Body of pancreas (tissue), 4 donors: ENCODE results near the gene RNF213. TPM values are rescaled to one million over a fixed set of nuclear protein-coding genes. Genes with fewer than 3 reads are reported as not detected.

Experiments used
- ATAC-seq: fragments of 150-250 bp; one replicate; pipeline ENCODE4 v1.9.1; 2016
- DNase-seq, 4 donors: peaks; one replicate each; pipeline ENCODE4 v3.0.0-alpha.2; 2019
- H3K27ac ChIP-seq, 4 donors: fragments of 200-600 bp; sonication (generic); 1 replicate in 3 of 4; 2 replicates in 1 of 4; pipeline versions ENCODE4 v1.5.1 to v1.6.1; 2016 to 2019; ENCODE audit warnings: mild to moderate bottlenecking in 1 of 4, mixed read lengths in 1 of 4, moderate library complexity in 1 of 4
- H3K27me3 ChIP-seq, 2 donors: fragments of 200-600 bp; sonication (generic); one replicate each; pipeline ENCODE4 v1.6.0; 2016; ENCODE audit warnings: mild to moderate bottlenecking in 1 of 2
- H3K36me3 ChIP-seq, 2 donors: fragments of 200-600 bp; sonication (generic); replicated peaks in 1 of 2; 2 replicates each; pipeline ENCODE4 v1.5.1; 2016; ENCODE audit warnings: low read depth in 2 of 2; ENCODE audit not compliant: insufficient read depth in 1 of 2
- H3K4me1 ChIP-seq: fragments of 200-600 bp; sonication (generic); one replicate; pipeline ENCODE4 v1.6.0; 2016
- H3K4me3 ChIP-seq, 2 donors: fragments of 200-600 bp; sonication (generic); 1 replicate in 1 of 2; 2 replicates in 1 of 2; pipeline ENCODE4 v1.5.1; 2016 to 2019
- H3K9me3 ChIP-seq, 3 donors: fragments of 200-600 bp; sonication (generic); 1 replicate in 2 of 3; 2 replicates in 1 of 3; pipeline ENCODE4 v1.5.1; 2016
- POLR2A ChIP-seq, 3 donors: fragments of 450-650 bp; IDR thresholded peaks; one replicate each; pipeline ENCODE4 v1.6.1; 2016; ENCODE audit warnings: antibody characterized with exemption in 3 of 3, mild to moderate bottlenecking in 2 of 3
- WGBS, 2 donors: methylation state at CpG; one replicate each; pipeline ENCODE4 v1.1.5; 2017; 5-methylcytosine and 5-hydroxymethylcytosine counted together
- intact Hi-C: fragments of 100-400 bp; cut with DNase I; formaldehyde crosslinking; loops from one replicate; pipeline ENCODE4 v1.15.1; 2023
- total RNA-seq, 2 donors: library from RNA; depleted of rRNA; stranded (reverse); fragments of >200 nt; gene quantifications; one replicate each; pipeline ENCODE4 v1.1.0, GENCODE V29; 2016
- TF ChIP-seq, protein P1 (sequence below), 7 experiments: fragments of 450-650 bp in 4 of 7; fragments of 200-600 bp in 3 of 7; sonication (generic) in 3 of 7; IDR thresholded peaks; one replicate each; pipeline ENCODE4 v1.5.1; 2016 to 2019; ENCODE audit warnings: antibody characterized with exemption in 7 of 7

RNF213 gene
- total RNA-seq, 2 donors from 2014 or later, result 60.7 to 69.5 TPM

DNA sequence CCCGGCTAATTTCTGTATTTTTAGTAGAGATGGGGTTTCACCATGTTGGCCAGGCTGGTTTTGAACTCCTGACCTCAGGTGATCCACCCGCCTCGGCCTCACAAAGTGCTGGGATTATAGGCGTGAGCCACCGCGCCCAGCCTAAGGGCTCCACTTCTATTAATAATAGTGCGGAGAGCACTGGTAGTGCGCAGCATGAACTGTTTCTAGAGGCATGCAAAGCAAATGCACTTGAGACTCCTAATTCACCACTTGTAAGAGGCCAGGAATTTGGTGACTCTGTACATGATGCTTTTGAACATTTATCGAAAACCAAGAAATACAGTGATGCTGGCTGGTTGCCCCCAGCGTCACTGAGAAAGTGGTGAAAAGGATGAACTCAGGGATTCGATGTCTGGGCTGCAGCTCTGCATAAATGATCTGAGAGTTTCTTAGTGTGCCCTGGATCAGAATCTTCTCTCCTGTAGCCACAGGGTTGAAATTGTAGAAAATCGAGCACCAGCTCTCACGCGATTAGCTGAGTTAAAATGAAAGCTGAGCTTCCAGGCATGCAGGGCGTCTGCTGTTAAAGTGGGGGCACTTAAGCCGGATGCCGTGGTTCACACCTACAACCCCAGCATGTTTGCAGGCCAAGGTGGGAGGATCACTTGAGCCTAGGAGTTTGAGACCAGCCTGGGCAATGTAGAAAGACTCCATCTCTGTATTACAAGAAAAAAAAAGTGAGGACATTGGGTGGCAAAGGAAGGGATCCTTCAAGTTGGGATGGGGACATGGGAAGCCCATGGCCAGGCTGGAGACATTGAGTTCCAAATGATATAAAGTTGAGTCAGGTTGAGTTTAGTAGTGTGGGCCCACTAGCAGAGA is 4.8 kb downstream of the RNF213 start:
- Histone ChIP-seq H3K27ac (no peak overlapping the region), H3K4me1 (peaks cover 40% of the 10 kb centered on the region), H3K9me3 (no peaks in the 10 kb centered on the region), H3K27me3 (no peaks in the 10 kb centered on the region), H3K4me3 (no peak overlapping the region), H3K36me3 (no peaks in the 10 kb centered on the region)
- no peak for TF ChIP-seq POLR2A (IDR thresholded peaks at IDR 0.05)
- TF ChIP-seq, protein P1, sequence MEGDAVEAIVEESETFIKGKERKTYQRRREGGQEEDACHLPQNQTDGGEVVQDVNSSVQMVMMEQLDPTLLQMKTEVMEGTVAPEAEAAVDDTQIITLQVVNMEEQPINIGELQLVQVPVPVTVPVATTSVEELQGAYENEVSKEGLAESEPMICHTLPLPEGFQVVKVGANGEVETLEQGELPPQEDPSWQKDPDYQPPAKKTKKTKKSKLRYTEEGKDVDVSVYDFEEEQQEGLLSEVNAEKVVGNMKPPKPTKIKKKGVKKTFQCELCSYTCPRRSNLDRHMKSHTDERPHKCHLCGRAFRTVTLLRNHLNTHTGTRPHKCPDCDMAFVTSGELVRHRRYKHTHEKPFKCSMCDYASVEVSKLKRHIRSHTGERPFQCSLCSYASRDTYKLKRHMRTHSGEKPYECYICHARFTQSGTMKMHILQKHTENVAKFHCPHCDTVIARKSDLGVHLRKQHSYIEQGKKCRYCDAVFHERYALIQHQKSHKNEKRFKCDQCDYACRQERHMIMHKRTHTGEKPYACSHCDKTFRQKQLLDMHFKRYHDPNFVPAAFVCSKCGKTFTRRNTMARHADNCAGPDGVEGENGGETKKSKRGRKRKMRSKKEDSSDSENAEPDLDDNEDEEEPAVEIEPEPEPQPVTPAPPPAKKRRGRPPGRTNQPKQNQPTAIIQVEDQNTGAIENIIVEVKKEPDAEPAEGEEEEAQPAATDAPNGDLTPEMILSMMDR (IDR thresholded peaks at IDR 0.05), result no peak
- ATAC-seq, result no peak
- DNase-seq, result no peak
- intact Hi-C loops, result loop anchor here (10.0 kb wide), 1 partner anchor 171 kb away; no protein-coding TSS in a partner anchor
- WGBS, 2 donors, result 93 to 96% methylated on average over 14 to 17 of the region's 17 CpGs

GRCh38 chr17:80267391-80267790 is 6.7 kb downstream of the RNF213 start:
- intact Hi-C loops, result loop anchor here (10.0 kb wide), 1 partner anchor 173 kb away; no protein-coding TSS in a partner anchor

GRCh38 chr17:80268427-80268826 is 7.8 kb downstream of the RNF213 start:
- Histone ChIP-seq H3K27me3 (no peaks in the 10 kb centered on the region), H3K36me3 (no peaks in the 10 kb centered on the region), H3K27ac (no peak overlapping the region), H3K4me3 (no peak overlapping the region), H3K9me3 (no peaks in the 10 kb centered on the region), H3K4me1 (peaks cover 20% of the 10 kb centered on the region)
- DNase-seq (no peak), ATAC-seq (no peak)
- 68 to 94% methylated on average over 4 of the region's 4 CpGs for WGBS, 2 donors
- intact Hi-C loops, result loop anchor here (10.0 kb wide), 1 partner anchor 174 kb away; no protein-coding TSS in a partner anchor
- TF ChIP-seq, protein P1 (IDR thresholded peaks at IDR 0.05), result no peak
- TF ChIP-seq POLR2A (IDR thresholded peaks at IDR 0.05), result no peak

More at GRCh38 chr17:80267391-80267790, 6.7 kb downstream of the RNF213 start:
- DNase-seq (no peak), ATAC-seq (no peak)
- 89 to 97% methylated on average over 6 of the region's 6 CpGs for WGBS, 2 donors
- TF ChIP-seq POLR2A (IDR thresholded peaks at IDR 0.05), result no peak
- TF ChIP-seq, protein P1 (IDR thresholded peaks at IDR 0.05), result no peak
- Histone ChIP-seq H3K36me3 (no peaks in the 10 kb centered on the region), H3K4me3 (no peak overlapping the region), H3K27ac (no peak overlapping the region), H3K4me1 (peaks cover 29% of the 10 kb centered on the region), H3K9me3 (no peaks in the 10 kb centered on the region), H3K27me3 (no peaks in the 10 kb centered on the region)

- ATAC-seq, result no peak
- Histone ChIP-seq H3K4me1 (peaks cover 11% of the 10 kb centered on the region), H3K27me3 (no peaks in the 10 kb centered on the region), H3K36me3 (no peaks in the 10 kb centered on the region), H3K4me3 (no peak overlapping the region), H3K27ac (no peak overlapping the region), H3K9me3 (no peaks in the 10 kb centered on the region)
- TF ChIP-seq, protein P1 (IDR thresholded peaks at IDR 0.05), result no peak
- no peak for TF ChIP-seq POLR2A (IDR thresholded peaks at IDR 0.05)
- DNase-seq, result no peak
- intact Hi-C loops, result loop anchor here (10.0 kb wide), 1 partner anchor 175 kb away; no protein-coding TSS in a partner anchor
- 35 to 71% methylated on average over 2 of the region's 2 CpGs for WGBS, 2 donors
These were observed 8.8 kb downstream of the RNF213 start for GRCh38 chr17:80269405-80269807.
